Body of pancreas (tissue), 4 donors: Measurements from ENCODE around the gene STAT5A. TPM values are rescaled to one million over a fixed set of nuclear protein-coding genes. Genes with fewer than 3 reads are reported as not detected.
A peak's percentile ranks its signal among the peaks of the same experiment; 100 is the strongest.
"Not testable (repeated sequence)": the region's sequence is repeated elsewhere in the genome, so short reads cannot be mapped to it uniquely, and the experiment has no call there.

ENCODE experiments used
- ATAC-seq: fragments of 150-250 bp; one replicate; pipeline ENCODE4 v1.9.1; 2016
- DNase-seq, 4 donors: peaks; one replicate each; pipeline ENCODE4 v3.0.0-alpha.2; 2019
- H3K27ac ChIP-seq, 4 donors: fragments of 200-600 bp; sonication (generic); 1 replicate in 3 of 4; 2 replicates in 1 of 4; pipeline versions ENCODE4 v1.5.1 to v1.6.1; 2016 to 2019; ENCODE audit warnings: mild to moderate bottlenecking in 1 of 4, mixed read lengths in 1 of 4, moderate library complexity in 1 of 4
- H3K27me3 ChIP-seq, 2 donors: fragments of 200-600 bp; sonication (generic); one replicate each; pipeline ENCODE4 v1.6.0; 2016; ENCODE audit warnings: mild to moderate bottlenecking in 1 of 2
- H3K36me3 ChIP-seq, 2 donors: fragments of 200-600 bp; sonication (generic); replicated peaks in 1 of 2; 2 replicates each; pipeline ENCODE4 v1.5.1; 2016; ENCODE audit warnings: low read depth in 2 of 2; ENCODE audit not compliant: insufficient read depth in 1 of 2
- H3K4me1 ChIP-seq: fragments of 200-600 bp; sonication (generic); one replicate; pipeline ENCODE4 v1.6.0; 2016
- H3K4me3 ChIP-seq, 2 donors: fragments of 200-600 bp; sonication (generic); 1 replicate in 1 of 2; 2 replicates in 1 of 2; pipeline ENCODE4 v1.5.1; 2016 to 2019
- H3K9me3 ChIP-seq, 3 donors: fragments of 200-600 bp; sonication (generic); 1 replicate in 2 of 3; 2 replicates in 1 of 3; pipeline ENCODE4 v1.5.1; 2016
- CTCF ChIP-seq, 7 experiments: fragments of 450-650 bp in 4 of 7; fragments of 200-600 bp in 3 of 7; sonication (generic) in 3 of 7; IDR thresholded peaks; one replicate each; pipeline ENCODE4 v1.5.1; 2016 to 2019; ENCODE audit warnings: antibody characterized with exemption in 7 of 7
- POLR2A ChIP-seq, 3 donors: fragments of 450-650 bp; IDR thresholded peaks; one replicate each; pipeline ENCODE4 v1.6.1; 2016; ENCODE audit warnings: antibody characterized with exemption in 3 of 3, mild to moderate bottlenecking in 2 of 3
- WGBS, 2 donors: methylation state at CpG; one replicate each; pipeline ENCODE4 v1.1.5; 2017; 5-methylcytosine and 5-hydroxymethylcytosine counted together
- intact Hi-C: fragments of 100-400 bp; cut with DNase I; formaldehyde crosslinking; loops from one replicate; pipeline ENCODE4 v1.15.1; 2023
- total RNA-seq, 2 donors: library from RNA; depleted of rRNA; stranded (reverse); fragments of >200 nt; gene quantifications; one replicate each; pipeline ENCODE4 v1.1.0, GENCODE V29; 2016

STAT5A gene
- total RNA-seq: 10 to 100 TPM; 25.2 to 52.1 TPM

GRCh38 chr17:42287977-42288802 lies at the start of gene STAT5A:
STAT5A (plus strand) TSS chr17:42288498; CDS start chr17:42289412, 914 bp downstream.
- intact Hi-C loops: no loop called here
- Histone ChIP-seq H3K36me3 (no peaks in the 10 kb centered on the region), H3K4me1 (peaks cover 27% of the 10 kb centered on the region), H3K27me3 (no peaks in the 10 kb centered on the region), H3K27ac (peak within 1 kb of the TSS; percentile 8 to 85 (median 70)), H3K4me3 (peak within 1 kb of the TSS; percentile 38 to 54), H3K9me3 (no peaks in the 10 kb centered on the region)
- DNase-seq (peak; percentile 86 to 94 (median 90)), ATAC-seq (peak; percentile 96)
- TF ChIP-seq POLR2A (IDR thresholded peaks at IDR 0.05): peak; percentile 70 to 79 (median 71)
- peak in 1 of 7 experiments; percentile 1 for TF ChIP-seq CTCF (IDR thresholded peaks at IDR 0.05)
- WGBS, 2 donors: 6 to 35% methylated on average over 17 to 79 of the region's 88 CpGs

GRCh38 chr17:42239576-42239975 lies 48.7 kb upstream of the STAT5A start:
- H3K27ac ChIP-seq, H3K36me3 ChIP-seq, DNase-seq, H3K4me1 ChIP-seq, intact Hi-C loops, H3K4me3 ChIP-seq, ATAC-seq, H3K9me3 ChIP-seq, H3K27me3 ChIP-seq: not testable (repeated sequence)
- WGBS, 2 donors: 69 to 70% methylated on average over 7 of the region's 7 CpGs

GRCh38 chr17:42240201-42240600 lies 48.1 kb upstream of the STAT5A start:
- TF ChIP-seq POLR2A (IDR thresholded peaks at IDR 0.05): no peak
- TF ChIP-seq CTCF (IDR thresholded peaks at IDR 0.05): no peak
- H3K4me3 ChIP-seq: no peak overlapping the region
- H3K4me1 ChIP-seq: no peaks in the 10 kb centered on the region
- ATAC-seq (no peak), DNase-seq (no peak)
- intact Hi-C loops: no loop called here
- WGBS, 2 donors: 82% methylated on average over 5 of the region's 5 CpGs
- no peaks in the 10 kb centered on the region for H3K36me3 ChIP-seq
- no peaks in the 10 kb centered on the region for H3K27me3 ChIP-seq
- H3K27ac ChIP-seq: no peak overlapping the region
- no peaks in the 10 kb centered on the region for H3K9me3 ChIP-seq

GRCh38 chr17:42240863-42241262 lies 47.4 kb upstream of the STAT5A start:
- intact Hi-C loops, H3K4me1 ChIP-seq, H3K4me3 ChIP-seq, H3K36me3 ChIP-seq, H3K27me3 ChIP-seq, H3K27ac ChIP-seq, ATAC-seq, DNase-seq, H3K9me3 ChIP-seq: not testable (repeated sequence)
- WGBS, 2 donors: 71 to 77% methylated on average over 4 of the region's 4 CpGs

- TF ChIP-seq POLR2A (IDR thresholded peaks at IDR 0.05): no peak
- no peak for TF ChIP-seq CTCF (IDR thresholded peaks at IDR 0.05)
- ATAC-seq: no peak
- no peak overlapping the region for H3K4me3 ChIP-seq
- H3K4me1 ChIP-seq: peaks cover 9% of the 10 kb centered on the region
- H3K27ac ChIP-seq: no peak overlapping the region
- DNase-seq: no peak
- no peaks in the 10 kb centered on the region for H3K27me3 ChIP-seq
- no peaks in the 10 kb centered on the region for H3K36me3 ChIP-seq
- no peaks in the 10 kb centered on the region for H3K9me3 ChIP-seq
- intact Hi-C loops: no loop called here
- WGBS, 2 donors: 82 to 97% methylated on average over 1 of the region's 1 CpG
These were observed 46.4 kb upstream of the STAT5A start for GRCh38 chr17:42241871-42242270.
